H1 (cell line): ENCODE data around the gene SLC11A1.

Source experiments
- EZH2 ChIP-seq: fragments of 200-600 bp; sonication (generic); IDR thresholded peaks from 2 replicates; pipeline ENCODE4 v1.7.1; 2012; ENCODE audit warnings: low read depth, mild to moderate bottlenecking, moderate library complexity, low read length, inconsistent platforms; ENCODE audit not compliant: severe bottlenecking
- POLR2AphosphoS5 ChIP-seq: IDR thresholded peaks from 2 replicates; pipeline ENCODE4 v1.6.1; 2011; ENCODE audit warnings: low read depth, low read length
- SIN3A ChIP-seq, 2 experiments: IDR thresholded peaks in 1 of 2; conservative IDR thresholded peaks in 1 of 2; 2 replicates each; pipeline ENCODE4 v1.6.1; 2011 to 2012; ENCODE audit warnings: low read length in 2 of 2, improper control_type of control experiment in 1 of 2, low read depth in 1 of 2, mild to moderate bottlenecking in 1 of 2

- no peak for TF ChIP-seq EZH2
- no peak for TF ChIP-seq POLR2AphosphoS5
- no peak for TF ChIP-seq SIN3A (conservative IDR thresholded peaks at IDR 0.05 in 1 of 2, IDR thresholded peaks at IDR 0.05 in 1 of 2; ENCODE audit: low read depth in 1 of 2, low read length in 2 of 2)
Measured at GRCh38 chr2:218428846-218429558, 46.9 kb downstream of the SLC11A1 start.
